NCI-H2171 (cell line): ENCODE results near the gene SLC2A11.

Experiments
- DNase-seq: peaks from one replicate; lab custom pipeline; 2025; lab: John Stamatoyannopoulos, UW

The SLC2A11 gene

GRCh38 chr22:23857606-23858483 is at the start of gene SLC2A11:
Gene SLC2A11 (plus strand): TSS chr22:23857875. CDS start chr22:23858000, 125 bp downstream.
- peak; percentile 96 for DNase-seq

GRCh38 chr22:23812378-23812777 is 45.3 kb upstream of the SLC2A11 start:
- no peak for DNase-seq

GRCh38 chr22:23815541-23816155 is 42.0 kb upstream of the SLC2A11 start:
- no peak for DNase-seq

GRCh38 chr22:23816156-23816976 is 41.3 kb upstream of the SLC2A11 start:
- DNase-seq = no peak

- no peak for DNase-seq
These were observed 40.5 kb upstream of the SLC2A11 start for GRCh38 chr22:23817146-23817545.

GRCh38 chr22:23818541-23818940 is 39.1 kb upstream of the SLC2A11 start:
- DNase-seq = no peak

GRCh38 chr22:23820748-23821211 is 36.9 kb upstream of the SLC2A11 start:
- no peak for DNase-seq

- DNase-seq = no peak
These were observed 35.5 kb upstream of the SLC2A11 start for GRCh38 chr22:23822101-23822671.

GRCh38 chr22:23823331-23823791 is 34.3 kb upstream of the SLC2A11 start:
- no peak for DNase-seq

GRCh38 chr22:23824476-23825245 is 33.0 kb upstream of the SLC2A11 start:
- no peak for DNase-seq

- DNase-seq = no peak
These were observed 32.3 kb upstream of the SLC2A11 start for GRCh38 chr22:23825246-23825905.

- no peak for DNase-seq
These were observed 30.9 kb upstream of the SLC2A11 start for GRCh38 chr22:23826510-23827350.

- no peak for DNase-seq
These were observed 30.2 kb upstream of the SLC2A11 start for GRCh38 chr22:23827351-23827995.

GRCh38 chr22:23828800-23829680 is 28.6 kb upstream of the SLC2A11 start:
- no peak for DNase-seq

- DNase-seq = no peak
These were observed 27.8 kb upstream of the SLC2A11 start for GRCh38 chr22:23829845-23830372.

- DNase-seq = no peak
These were observed 26.4 kb upstream of the SLC2A11 start for GRCh38 chr22:23831261-23831660.

- no peak for DNase-seq
These were observed 25.9 kb upstream of the SLC2A11 start for GRCh38 chr22:23831781-23832180.
